GM18511 (cell line): ENCODE measurements around the gene C3orf52.

Experiments used
- ATAC-seq: cut with Tn5 transposase; IDR thresholded peaks from one replicate; pipeline ENCODE4 v1.9.1; 2021; ENCODE audit warnings: mild to moderate bottlenecking, moderate library complexity; ENCODE audit not compliant: unreplicated experiment

Gene C3orf52

DNA sequence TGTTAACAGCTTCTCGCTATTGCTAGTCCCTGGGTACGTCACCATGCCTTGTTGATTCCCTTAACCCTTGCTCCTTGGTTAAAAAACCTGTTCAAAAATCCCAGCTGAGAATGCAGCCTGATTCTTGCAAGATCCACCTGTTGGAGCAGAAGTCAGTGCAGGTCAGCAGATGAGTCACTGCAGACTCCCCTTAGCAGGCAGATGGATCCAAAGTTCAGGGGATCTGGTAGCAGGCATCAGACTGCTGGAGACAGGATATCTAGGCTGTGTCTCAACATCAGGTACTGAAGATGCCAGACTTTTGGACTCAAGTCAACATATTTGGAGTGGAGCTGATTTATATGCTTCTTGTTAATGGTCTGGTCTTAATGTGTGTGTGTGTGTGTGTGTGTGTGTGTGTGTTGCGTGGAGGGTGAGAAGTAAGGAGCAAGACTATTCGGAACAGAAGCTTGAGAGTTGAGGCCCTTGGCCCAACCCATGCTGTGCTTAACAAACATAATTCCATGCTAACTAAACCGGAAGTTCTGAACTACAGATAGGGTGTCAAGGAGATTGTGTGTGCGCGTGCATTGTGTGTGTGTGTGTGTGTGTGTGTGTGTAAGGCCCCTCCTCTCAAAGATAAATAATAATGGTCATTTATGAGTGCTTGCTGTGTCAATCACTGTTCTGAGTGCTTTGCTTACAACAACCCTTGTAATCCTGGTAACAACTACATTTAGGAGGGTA is 1.0 kb upstream of the C3orf52 start:
- ATAC-seq: no peak

DNA sequence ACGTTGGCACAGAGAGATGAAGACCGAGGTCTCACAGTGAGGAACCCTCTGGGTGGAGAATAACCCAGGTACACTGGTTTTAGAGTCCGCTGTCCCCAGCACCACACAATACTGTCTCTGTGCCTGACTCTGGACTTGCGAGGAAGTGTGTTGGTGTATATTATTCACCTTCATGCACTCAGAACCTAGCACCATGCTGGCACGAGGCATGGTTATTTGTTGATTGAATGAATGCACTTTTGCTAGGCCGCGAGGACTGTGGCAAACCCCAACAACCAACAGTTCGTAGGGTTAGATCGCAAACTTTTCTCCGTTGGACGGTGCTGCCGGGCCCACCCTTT is 484 bp upstream of the C3orf52 start:
- peak; percentile 9 for ATAC-seq

DNA sequence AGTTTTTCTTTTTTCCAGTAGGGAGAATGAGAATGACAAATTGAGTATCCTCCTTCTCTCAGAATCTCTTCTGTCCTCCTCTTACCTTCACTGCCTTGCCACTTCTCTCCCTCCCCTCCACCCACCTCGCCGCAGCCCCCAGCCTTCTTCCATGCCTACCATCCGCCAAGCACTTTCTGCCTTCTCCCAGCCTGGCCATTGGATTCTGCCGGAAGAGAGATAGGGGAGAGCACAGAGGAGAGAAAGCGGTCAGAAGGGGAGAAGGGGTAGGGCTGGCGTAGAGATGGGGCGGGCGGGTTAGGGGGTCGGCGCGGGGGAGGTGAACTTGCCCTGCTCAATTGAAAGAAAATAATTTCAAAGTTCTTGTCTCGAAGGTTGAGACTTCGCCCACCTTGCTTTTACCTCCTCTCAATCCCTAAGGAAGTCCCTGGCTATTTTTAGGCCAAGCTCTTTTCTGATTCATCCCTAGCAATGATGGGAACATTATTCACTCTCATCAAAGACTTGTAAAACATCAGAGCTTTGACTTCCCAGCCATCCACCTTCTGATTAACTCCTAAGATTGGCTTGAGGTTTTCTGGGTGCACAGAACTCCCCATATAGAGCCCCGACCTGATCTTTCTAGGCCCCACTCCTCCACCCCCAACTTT is 811 bp downstream of the C3orf52 start:
- ATAC-seq: no peak

DNA sequence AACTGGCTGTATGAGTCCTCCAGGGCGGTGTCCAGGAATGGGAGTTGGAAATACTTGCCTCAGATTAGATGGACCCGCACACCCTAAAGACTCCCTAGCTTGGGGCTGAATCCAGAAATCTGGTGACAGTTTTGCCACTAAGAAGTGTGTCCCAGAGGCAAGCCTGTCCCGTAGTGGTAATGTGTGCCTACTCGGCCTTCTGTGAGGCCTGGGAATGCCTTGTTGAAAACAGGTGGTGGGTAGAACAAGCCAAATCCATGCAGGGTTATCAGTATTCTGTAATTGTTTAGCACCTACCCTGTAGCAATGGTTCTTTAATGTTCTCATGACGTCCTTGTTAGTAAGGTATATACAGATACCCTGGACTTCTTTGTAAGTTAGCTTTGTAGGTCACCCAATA is 1.6 kb downstream of the C3orf52 start:
- ATAC-seq: no peak

DNA sequence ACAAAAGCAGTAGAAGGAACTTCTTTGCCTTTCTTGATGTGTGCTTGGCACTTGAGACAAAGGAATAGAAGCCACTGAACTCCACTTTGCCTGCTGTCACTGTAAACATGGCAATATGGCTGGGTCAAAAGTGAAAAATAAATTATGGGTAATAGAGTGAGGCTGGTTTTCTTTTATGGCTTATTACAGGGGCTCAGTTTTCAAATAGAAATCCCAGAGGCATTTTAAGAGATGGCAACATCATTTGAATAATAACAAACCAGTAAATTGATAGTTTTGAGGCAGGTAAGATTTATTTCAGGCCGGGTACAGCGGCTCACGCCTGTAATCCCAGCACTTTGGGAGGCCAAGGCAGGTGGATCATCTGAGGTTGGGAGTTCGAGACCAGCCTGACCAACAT is 2.8 kb downstream of the C3orf52 start:
- ATAC-seq: no peak

DNA sequence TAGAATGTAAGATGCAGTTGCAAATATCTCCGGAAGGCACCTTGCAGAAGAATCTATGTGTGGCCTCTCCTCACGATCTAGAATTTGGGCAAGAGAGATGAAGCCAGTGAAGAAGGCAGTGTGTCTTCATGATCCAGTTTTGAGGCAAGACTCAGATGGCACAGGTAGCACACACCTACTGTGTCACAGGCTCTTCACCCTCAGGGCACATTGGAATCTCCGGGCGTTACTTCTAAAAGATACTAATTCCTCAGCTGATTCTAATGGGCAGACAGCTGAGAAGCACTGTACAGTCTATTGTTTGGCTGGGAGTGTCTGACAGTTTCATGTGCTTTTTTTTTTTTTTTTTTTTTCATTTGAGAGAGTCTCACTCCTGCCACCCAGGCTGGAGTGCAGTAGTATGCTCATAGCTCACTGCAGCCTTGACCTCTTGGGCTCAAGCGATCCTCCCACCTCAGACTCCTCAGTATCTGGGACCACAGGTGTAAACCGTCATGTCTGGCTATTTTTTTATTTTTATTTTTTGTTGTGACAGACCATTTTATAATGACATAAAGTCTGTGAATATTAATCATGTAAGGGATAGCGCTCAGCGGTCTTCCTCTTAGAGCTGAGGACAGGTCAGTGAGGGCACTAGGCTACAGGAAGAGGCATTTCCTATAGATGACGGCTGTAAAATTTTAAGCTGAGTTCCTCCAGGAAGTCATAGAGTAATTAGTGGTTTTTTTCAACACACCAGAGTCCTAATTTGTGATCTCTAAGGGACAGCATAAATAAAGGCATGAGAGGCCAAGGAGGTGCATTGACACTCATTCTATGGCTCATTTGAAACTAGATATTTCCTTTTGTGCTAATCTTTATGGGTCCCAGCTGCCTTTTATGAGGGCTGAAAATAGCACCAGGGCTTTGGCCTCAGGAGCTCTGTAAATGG is 4.0 kb downstream of the C3orf52 start:
- no peak for ATAC-seq

DNA sequence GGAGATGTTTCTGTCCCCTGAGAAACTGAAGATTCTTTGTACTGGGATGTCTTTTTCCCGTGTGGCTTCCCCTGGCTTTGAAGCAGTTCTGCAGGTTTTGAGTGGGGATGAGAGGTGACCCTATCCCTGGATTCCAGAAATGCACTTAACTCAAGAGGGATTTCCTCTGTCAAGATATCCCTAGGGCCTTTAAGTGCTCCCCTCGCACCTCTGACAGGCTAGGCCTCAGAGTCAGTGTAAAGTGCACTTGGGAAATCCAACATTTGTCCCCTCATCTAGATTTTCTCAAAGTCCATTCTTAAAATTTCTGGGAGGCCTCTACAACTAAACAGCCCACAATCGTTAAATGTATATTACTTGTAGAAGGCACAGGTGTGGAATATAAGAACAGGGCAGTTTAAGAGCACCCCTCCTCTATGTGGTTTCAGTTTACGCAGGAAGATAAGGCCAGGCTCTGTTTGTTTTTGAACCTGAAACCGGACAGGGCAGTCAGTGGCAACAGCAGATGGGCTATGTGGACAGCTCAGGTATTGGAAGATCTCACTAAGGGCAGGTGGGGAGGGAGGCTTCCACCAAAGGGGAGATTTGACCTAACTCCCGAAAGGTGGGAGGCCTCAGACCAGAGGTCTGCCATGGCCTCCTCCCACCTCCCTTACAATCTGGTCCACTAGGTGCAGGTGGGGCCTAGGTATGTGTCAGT is 4.8 kb downstream of the C3orf52 start:
- no peak for ATAC-seq

DNA sequence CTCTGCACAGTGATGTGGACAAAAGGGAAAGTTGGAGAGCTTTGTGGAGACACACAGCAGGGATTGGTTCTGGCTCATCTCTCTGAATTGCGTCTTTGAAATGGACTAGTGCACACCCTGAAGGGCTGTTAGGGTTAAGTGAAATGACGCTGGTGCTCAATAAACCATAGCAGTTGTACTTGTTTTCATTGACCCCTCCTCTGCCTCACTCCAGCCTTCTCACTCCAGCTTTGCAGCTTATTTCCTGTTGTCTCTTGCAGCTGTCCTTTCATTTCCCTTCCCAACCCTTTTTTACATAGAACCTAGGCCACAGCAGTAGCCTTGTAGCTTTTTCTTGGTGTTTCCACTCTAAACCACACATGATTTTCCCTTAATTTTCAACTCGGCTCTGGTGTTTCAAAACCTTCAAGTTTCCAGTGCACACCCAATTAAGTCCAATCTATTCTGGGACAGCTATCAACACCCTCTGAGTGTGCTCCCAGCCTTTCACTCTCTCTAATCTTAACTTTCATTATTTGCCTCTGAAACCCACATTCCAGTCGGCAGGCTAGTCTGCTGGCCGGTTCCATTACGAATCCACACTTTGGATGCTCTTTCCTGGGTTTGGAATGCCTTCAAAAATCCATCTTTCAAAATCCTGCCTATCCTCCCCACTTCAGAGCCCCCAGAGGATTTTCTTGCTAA is 6.4 kb downstream of the C3orf52 start:
- ATAC-seq: peak; percentile 51

DNA sequence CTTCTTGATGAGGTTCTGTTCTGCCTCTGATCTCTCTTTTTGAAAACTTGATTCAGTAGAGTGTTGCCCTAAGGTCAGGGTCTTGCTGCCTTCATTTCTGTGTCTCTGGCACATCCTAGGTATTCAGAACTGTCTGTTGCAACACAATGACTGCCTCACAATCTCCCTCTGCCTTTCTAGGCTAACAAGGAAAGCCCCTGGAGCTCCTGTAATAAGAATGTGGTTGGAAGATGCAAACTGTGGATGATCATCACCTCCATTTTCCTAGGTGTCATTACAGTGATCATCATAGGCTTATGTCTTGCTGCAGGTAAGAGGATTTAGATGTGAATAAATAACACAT is 7.0 kb downstream of the C3orf52 start:
- ATAC-seq: no peak

DNA sequence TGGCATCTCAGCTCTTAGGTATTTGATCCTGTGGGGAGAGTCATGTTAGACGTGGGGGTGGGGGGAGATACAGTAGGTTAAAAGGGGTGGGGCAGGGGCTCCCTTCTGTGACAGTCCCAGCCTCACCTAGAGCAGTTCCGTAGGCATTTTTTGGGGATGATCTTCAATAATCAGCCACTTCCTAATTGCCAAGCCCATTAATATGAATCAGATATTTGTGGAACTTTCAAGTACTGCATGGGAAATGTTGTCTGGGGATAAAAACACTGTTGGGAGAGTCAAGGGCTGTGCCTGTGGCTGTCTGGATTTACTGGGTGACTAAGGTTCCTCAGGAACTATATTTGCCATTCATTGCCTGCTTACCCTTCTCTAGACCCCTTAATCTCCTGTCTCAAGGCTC is 9.5 kb downstream of the C3orf52 start:
- no peak for ATAC-seq

DNA sequence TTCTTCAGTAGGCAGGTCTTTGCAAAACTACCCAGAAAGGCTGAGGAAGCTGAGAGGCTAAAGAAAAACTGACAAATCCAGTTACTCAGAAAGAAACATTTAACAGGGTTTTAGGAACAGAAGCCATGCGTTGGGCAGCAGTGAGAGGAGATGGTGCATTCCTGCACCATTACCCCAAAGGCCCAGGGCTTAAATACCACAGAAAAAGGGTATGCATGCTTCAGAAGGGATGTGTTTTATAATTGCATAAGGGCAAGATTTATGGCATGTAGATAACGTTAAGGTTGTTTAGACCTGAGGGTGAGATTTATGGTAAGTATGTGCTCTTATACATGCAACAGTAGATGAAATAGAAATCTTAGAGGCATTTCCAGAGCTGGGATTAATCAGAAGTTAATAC is 10.0 kb downstream of the C3orf52 start:
- no peak for ATAC-seq

DNA sequence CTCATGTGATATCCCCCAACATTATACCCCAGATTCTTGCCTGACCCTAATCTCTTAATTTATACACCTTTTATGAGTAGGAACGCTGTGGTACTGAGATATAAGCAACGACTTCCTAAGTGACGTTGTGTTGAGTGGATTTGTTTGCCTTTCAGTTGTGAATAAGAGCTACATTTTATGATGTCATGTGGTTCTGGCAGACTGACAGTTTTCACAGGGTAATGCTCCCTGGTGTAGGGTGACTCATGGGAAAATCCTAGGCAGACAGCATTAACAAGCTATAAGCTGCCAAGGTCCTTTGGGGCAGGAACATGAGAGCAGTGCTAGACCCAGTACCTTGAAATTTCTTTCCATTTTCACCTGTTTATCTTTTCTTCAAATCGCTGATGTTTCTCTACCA is 11.2 kb downstream of the C3orf52 start:
- peak; percentile 66 for ATAC-seq

DNA sequence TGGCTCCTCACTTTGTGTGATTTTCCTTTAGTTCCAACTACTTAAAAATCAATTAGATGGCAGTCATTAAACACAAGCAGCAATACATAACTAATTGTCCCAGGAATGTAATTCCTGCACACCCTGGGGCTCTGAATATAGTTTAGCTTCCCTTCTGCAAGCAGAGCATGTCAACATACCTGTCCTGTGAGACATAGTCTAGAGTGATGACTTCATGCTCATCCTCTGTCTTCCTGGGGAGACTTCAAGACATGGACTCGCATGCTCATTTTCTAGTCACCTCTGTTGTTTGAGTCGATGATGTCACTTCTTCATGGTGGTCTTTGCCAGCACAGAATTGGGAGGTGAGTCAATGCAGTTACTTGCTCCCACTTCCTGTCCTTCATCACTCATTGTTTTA is 15.7 kb downstream of the C3orf52 start:
- ATAC-seq: no peak

DNA sequence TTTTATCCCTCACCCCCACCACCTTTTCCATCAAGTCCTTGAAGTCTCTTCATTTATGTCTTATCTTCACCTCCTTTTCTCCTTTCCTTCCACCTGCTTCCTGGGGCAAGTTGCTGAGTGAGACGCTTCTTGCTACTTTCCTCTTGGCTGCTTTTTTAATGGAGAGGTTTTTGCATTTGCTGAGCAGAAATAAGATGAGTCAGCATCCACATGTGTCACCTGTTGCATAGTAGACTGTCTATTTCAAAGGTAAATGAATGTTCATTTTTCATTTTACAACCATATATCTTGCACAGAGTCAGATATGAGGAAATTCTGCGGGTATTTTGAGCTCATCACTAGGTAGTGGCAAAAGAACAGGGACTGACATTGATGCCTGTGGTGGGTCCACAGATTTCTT is 18.6 kb downstream of the C3orf52 start:
- no peak for ATAC-seq

DNA sequence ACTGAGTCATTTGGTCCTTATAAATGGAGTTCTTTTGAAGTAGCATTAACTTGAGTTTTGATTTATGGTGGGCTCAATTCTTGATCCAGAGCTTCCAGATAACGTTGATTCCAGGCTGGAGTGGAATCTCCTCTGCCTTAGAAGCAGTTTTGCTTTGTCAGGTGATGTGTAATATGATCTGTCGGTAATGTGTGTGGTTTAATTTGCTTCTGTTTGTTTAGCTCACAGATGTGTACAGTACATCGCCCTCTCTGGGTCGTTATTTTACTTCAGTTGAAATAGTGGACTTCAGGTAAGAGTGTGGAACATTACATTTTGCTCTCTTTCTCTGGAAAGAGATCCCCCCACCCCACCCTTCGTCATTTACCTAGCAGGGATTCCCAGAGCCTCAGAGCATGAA is 23.1 kb downstream of the C3orf52 start:
- no peak for ATAC-seq

DNA sequence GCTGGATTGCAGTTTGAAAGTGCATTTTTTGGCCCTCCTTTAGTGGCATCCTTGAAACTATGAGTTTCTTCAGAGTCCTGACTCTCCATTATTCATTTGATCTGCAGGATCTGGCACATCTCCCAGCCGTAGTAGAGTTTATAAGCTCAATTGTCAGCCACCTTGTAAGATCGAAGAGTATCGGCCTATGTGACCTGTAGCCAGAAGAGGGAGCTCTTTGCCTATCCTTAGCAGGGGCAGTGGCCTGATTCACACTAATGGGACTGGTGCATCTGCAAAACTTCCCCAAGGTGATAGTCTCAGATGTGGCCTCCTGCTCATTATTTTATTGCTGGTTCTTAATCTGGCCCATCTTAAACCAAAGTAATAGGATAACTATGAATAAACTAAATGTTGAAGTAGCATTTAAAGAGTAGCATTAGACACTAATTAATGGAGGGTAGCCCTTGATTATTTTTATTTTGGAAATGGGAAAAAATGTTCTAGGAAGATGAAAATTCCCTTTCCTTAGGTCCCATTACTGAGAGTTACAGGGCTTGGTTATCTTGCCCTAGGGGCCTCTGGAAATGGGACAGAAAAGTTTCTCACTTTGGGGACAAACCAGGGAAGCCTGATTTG is 25.7 kb downstream of the C3orf52 start:
- peak; percentile 57 for ATAC-seq

DNA sequence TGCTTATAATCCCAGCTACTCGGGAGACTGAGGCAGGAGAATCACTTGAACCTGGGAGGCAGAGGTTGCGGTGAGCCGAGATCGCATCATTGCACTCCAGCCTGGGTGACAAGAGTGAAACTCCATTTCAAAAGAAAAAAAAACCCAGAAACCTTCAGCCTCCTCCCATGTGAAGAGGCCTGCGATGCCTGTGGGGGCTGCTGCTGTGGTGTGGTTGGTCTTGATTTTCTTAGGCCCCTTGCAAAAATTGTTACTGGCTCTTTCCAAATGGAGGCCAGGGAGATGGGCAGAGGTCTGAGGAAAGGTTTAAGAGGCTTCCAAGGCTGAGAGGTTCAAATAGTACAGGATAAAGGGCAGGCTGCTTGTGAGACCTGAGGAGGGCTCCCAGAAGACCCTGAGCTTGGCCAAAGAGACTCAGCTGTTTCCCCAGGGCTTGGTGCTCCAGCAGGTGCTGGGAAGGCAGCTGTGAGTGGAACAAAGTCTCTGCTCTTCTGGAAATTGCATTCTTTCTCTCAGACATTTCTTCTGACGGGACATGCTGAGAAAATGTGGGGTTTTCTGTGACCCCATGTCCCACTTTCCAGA is 28.5 kb downstream of the C3orf52 start:
- ATAC-seq: peak; percentile 44

DNA sequence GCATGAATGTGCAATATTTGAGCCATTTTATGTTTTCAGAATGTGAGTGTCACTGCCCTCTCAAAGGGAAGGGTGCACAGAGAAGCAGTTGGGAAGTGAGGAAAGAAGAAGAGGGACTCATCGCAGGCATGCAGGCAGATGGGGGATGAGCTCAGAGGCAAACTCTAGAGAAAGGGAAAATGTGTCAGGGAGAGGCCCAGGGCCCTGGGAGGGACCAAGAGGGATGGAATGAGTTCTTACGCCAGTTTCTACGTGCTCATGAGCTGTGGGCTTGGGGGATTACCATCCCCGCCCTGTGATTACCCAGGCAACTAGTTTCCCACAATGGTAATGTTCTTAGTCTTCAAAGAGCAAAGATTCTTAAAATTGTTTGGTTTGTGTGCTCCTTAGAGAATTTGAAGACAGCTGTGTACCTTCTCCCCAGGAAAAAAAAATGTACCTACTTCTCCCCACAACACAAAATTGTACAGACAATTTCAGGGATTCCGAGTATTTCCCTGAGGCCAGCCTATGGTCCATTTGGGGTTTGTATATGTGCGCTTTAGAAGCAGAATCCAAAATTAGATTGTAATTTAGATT is 29.1 kb downstream of the C3orf52 start:
- ATAC-seq: peak; percentile 42

DNA sequence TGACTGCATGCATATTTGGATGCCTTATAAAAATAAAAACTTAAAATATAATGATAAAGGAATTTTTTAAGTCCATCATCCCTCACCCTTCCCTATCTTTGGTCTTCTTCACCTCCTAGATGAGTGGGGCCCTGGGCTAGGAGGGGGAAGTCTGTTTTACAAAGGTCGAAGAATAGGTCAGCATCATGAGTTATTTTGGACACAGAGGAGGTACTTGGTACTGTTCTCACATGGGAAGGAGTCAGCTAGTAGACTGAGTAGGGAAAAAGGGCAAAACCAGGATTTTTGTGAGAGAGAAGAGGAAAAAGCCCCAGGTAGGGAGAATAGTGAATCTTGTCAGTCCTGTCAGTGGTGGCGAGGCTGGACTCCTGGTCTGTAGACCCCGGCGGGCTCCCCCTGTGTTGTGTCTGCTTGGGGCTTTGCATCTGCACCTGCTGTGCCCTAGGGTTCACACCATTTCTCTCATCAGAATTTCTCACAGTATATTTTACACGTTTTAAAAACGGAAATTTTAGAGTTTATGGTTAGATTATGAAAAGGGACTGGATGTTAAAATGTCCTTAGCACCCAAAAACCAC is 29.7 kb downstream of the C3orf52 start:
- no peak for ATAC-seq
